GM12878 (cell line): ENCODE data around the gene WWTR1. TPM values are rescaled to one million over a fixed set of nuclear protein-coding genes. Genes with fewer than 3 reads are reported as not detected.

Experiments
- ATAC-seq: fragments of 200-7000 bp; cut with Tn5 transposase; 3 replicates; pipeline ENCODE4 v1.9.1; 2020; ENCODE audit warnings: mild to moderate bottlenecking, moderate library complexity
- BruUV-seq: library from RNA; stranded (reverse); fragments of 400-500 nt; replicated peaks from 2 replicates; lab custom pipeline; 2021; lab: Mats Ljungman, UMichigan
- CTCF ChIA-PET: fragments of 300-600 bp; sonication (Branson Sonifier 250); formaldehyde crosslinking; extraction: SDS; loops from one replicate; lab custom pipeline; 2021; ENCODE audit warnings: inconsistent platforms; lab: Yijun Ruan, JAX
- POLR2A ChIA-PET: fragments of 350-600 bp; formaldehyde crosslinking; extraction: SDS; loops from one replicate; lab custom pipeline; 2021; ENCODE audit warnings: inconsistent platforms; lab: Charles Lee
- RAD21 ChIA-PET: fragments of 300-600 bp; sonication (Branson Sonifier 250); formaldehyde crosslinking; loops from one replicate; lab custom pipeline; 2023; ENCODE audit warnings: antibody characterized with exemption; ENCODE audit not compliant: unreplicated experiment; lab: Charles Lee
- SMC1A ChIA-PET: fragments of 300-600 bp; sonication (Branson Sonifier 250); formaldehyde crosslinking; loops from one replicate; lab custom pipeline; 2023; ENCODE audit not compliant: unreplicated experiment, uncharacterized antibody; lab: Charles Lee
- DNase-seq: peaks from one replicate; pipeline ENCODE4 v3.0.0-alpha.2; 2011; ENCODE audit warnings: low read depth, low spot score
- FAIRE-seq: peaks from 3 replicates; lab custom pipeline; 2011; peaks lifted over from hg19 to GRCh38; lab: Jason Lieb, UNC
- H2AFZ ChIP-seq: 2 replicates; pipeline ENCODE4 v1.6.0; 2011; ENCODE audit warnings: low read depth, low read length, control low read depth; ENCODE audit not compliant: control insufficient read depth
- H3K27ac ChIP-seq: 2 replicates; pipeline ENCODE4 v1.5.1; 2011; ENCODE audit warnings: control low read depth; ENCODE audit not compliant: control insufficient read depth, insufficient read depth
- H3K27me3 ChIP-seq, 2 experiments: replicated peaks in 1 of 2; 2 replicates each; pipeline versions ENCODE4 v1.6.0 to v1.6.1; 2011; ENCODE audit warnings: low read length in 1 of 2; ENCODE audit not compliant: control insufficient read depth in 2 of 2, insufficient read depth in 2 of 2
- H3K36me3 ChIP-seq, 2 experiments: 2 replicates each; pipeline ENCODE4 v1.5.1; 2011; ENCODE audit warnings: low read length in 1 of 2; ENCODE audit not compliant: control insufficient read depth in 2 of 2, insufficient read depth in 2 of 2
- H3K4me1 ChIP-seq: 2 replicates; pipeline ENCODE4 v1.6.1; 2011; ENCODE audit warnings: mild to moderate bottlenecking, low read length, moderate library complexity, mixed read lengths; ENCODE audit not compliant: control insufficient read depth, insufficient read depth
- H3K4me2 ChIP-seq: 2 replicates; pipeline ENCODE4 v1.6.0; 2011; ENCODE audit warnings: control low read depth; ENCODE audit not compliant: control insufficient read depth, insufficient read depth
- H3K4me3 ChIP-seq: fragments of 200-600 bp; sonication (generic); 2 replicates; pipeline ENCODE4 v1.5.1; 2016
- H3K79me2 ChIP-seq: 2 replicates; pipeline ENCODE4 v1.6.0; 2011; ENCODE audit warnings: low read length; ENCODE audit not compliant: control insufficient read depth, insufficient read depth
- H3K9ac ChIP-seq: 2 replicates; pipeline ENCODE4 v1.8.0; 2011; ENCODE audit warnings: low read length, control low read depth, mixed read lengths; ENCODE audit not compliant: control insufficient read depth, insufficient read depth
- H3K9me3 ChIP-seq: replicated peaks from 3 replicates; pipeline ENCODE4 v1.5.1; 2011; ENCODE audit warnings: mild to moderate bottlenecking, low read length; ENCODE audit not compliant: control insufficient read depth, insufficient read depth
- H4K20me1 ChIP-seq: 2 replicates; pipeline ENCODE4 v1.6.0; 2011; ENCODE audit not compliant: control insufficient read depth, insufficient read depth
- BHLHE40 ChIP-seq, 2 experiments: fragments of 450-650 bp in 1 of 2; IDR thresholded peaks; 2 replicates each; pipeline ENCODE4 v1.6.1; 2011 to 2017; ENCODE audit warnings: low read depth in 2 of 2, borderline replicate concordance in 1 of 2, improper control_type of control experiment in 1 of 2, low read length in 1 of 2, mild to moderate bottlenecking in 1 of 2
- CHD1 ChIP-seq: IDR thresholded peaks from 2 replicates; pipeline ENCODE4 v1.6.1; 2012; ENCODE audit warnings: low read depth, low read length, improper control_type of control experiment
- ESRRA ChIP-seq: IDR thresholded peaks from 2 replicates; pipeline ENCODE4 v1.6.1; 2012; ENCODE audit warnings: mild to moderate bottlenecking, low read length, improper control_type of control experiment
- IKZF2 ChIP-seq, 2 experiments: fragments of 450-650 bp; IDR thresholded peaks; 2 replicates each; pipeline ENCODE4 v1.6.1; 2017; ENCODE audit warnings: mild to moderate bottlenecking in 2 of 2, moderate library complexity in 2 of 2
- JUNB ChIP-seq: IDR thresholded peaks from 2 replicates; pipeline ENCODE4 v1.6.1; 2016; ENCODE audit warnings: antibody characterized with exemption, mild to moderate bottlenecking
- MLLT1 ChIP-seq: fragments of 450-650 bp; IDR thresholded peaks from 2 replicates; pipeline ENCODE4 v1.6.1; 2016; ENCODE audit warnings: mild to moderate bottlenecking
- NFIC ChIP-seq: IDR thresholded peaks from 2 replicates; pipeline ENCODE4 v1.6.1; 2012; ENCODE audit warnings: low read depth, mild to moderate bottlenecking, inconsistent platforms, low read length, moderate library complexity
- POLR2AphosphoS2 ChIP-seq: IDR thresholded peaks from 2 replicates; pipeline ENCODE4 v1.6.1; 2011; ENCODE audit warnings: low read depth, mild to moderate bottlenecking, low read length, improper control_type of control experiment, moderate library complexity
- RUNX3 ChIP-seq: IDR thresholded peaks from 2 replicates; pipeline ENCODE4 v1.6.1; 2012; ENCODE audit warnings: low read length, inconsistent platforms
- SREBF2 ChIP-seq: IDR thresholded peaks from 2 replicates; pipeline ENCODE4 v1.6.1; 2012; ENCODE audit warnings: mild to moderate bottlenecking, low read length
- ZNF274 ChIP-seq: IDR thresholded peaks from one replicate; pipeline ENCODE4 v1.8.0; 2011; ENCODE audit not compliant: insufficient read length, insufficient read depth
- WGBS: methylation state at CpG from one replicate; pipeline ENCODE4 v1.1.6; 2016; ENCODE audit warnings: low lambda C conversion rate; ENCODE audit not compliant: insufficient replicate concordance, insufficient coverage; ENCODE audit errors: missing lambda C conversion rate; 5-methylcytosine and 5-hydroxymethylcytosine counted together
- in situ Hi-C: fragments of 300-500 bp; cut with MboI; formaldehyde crosslinking; loops from 9 replicates; pipeline ENCODE4 v1.14.3; 2018; ENCODE audit warnings: mixed read lengths
- intact Hi-C: fragments of 100-400 bp; cut with micrococcal nuclease; formaldehyde crosslinking; loops from one replicate; pipeline ENCODE4 v1.14.2; 2022; ENCODE audit not compliant: unreplicated experiment
- polyA plus RNA-seq, 11 experiments: library from polyadenylated mRNA; depleted of rRNA in 4 of 11; unstranded in 6 of 11; stranded (reverse) in 5 of 11; fragments of >200 nt; fragmentation: Nextera tagmentation in 4 of 11; fragmentation: Illumina TruSeq in 1 of 11; extraction: Ambion mirVana in 4 of 11; extraction: Trizol in 1 of 11; gene quantifications; 1 replicate in 1 of 11; 2 replicates in 10 of 11; pipeline versions ENCODE4 v1.2.1 to v1.2.3, GENCODE V29; 2011 to 2016; ENCODE audit warnings: inconsistent platforms in 2 of 11, missing spikeins in 2 of 11, low read depth in 1 of 11
- total RNA-seq, 4 experiments: library from RNA; depleted of rRNA in 3 of 4; stranded (reverse); fragments of >200 nt in 3 of 4; fragmentation: Illumina TruSeq in 1 of 4; extraction: Trizol in 1 of 4; gene quantifications; 2 replicates each; pipeline versions ENCODE4 v1.2.1 to v1.2.3, GENCODE V29; 2013 to 2021

WWTR1 gene
- total and polyA plus RNA-seq, 10 of the 15 experiments (the other 5 are each of a cell fraction or from before 2014, with no cell fraction given): 2.5 to 18.5 (median 5.8) TPM

GRCh38 chr3:149701977-149702350 is 44.1 kb upstream of the WWTR1 start:
- Histone ChIP-seq H3K27ac (0 out of 2 replicates have a peak overlapping the region, but pooled peaks have one; percentile 60), H2AFZ (peak overlapping the region; percentile 68), H3K4me3 (peak overlapping the region; percentile 41; the same call in 1 of the 2 replicates), H3K27me3 (no peaks in the 10 kb centered on the region), H3K79me2 (no peaks in the 10 kb centered on the region)
- in situ Hi-C loops: no loop called here
- BruUV-seq: no TSS peak
- SMC1A ChIA-PET: interaction anchor here (1.2 kb wide), 1 partner anchor 42 kb away, joined by 3 read pairs; no protein-coding TSS in a partner anchor
- peak; percentile 44 for ATAC-seq
- TF ChIP-seq JUNB: peak; percentile 60
- TF ChIP-seq NFIC: peak; percentile 26; the same call in 1 of the 2 replicates
- no peak for TF ChIP-seq POLR2AphosphoS2
- TF ChIP-seq, all 136 proteins: peak for 2
- no peak for FAIRE-seq
- intact Hi-C loops: loop anchor here (5.0 kb wide), 1 partner anchor 45 kb away; the partner anchor contains the start of gene WWTR1
- no peak for DNase-seq
- no peak overlapping the region for H3K9ac ChIP-seq
- peak overlapping the region; percentile 12; the same call in 1 of the 2 replicates for H3K4me2 ChIP-seq
- H4K20me1 ChIP-seq: no peaks in the 10 kb centered on the region
- RAD21 ChIA-PET: interaction anchor here (0.6 kb wide), 1 partner anchor 658 kb away, joined by 3 read pairs; no protein-coding TSS in a partner anchor
- no peaks in the 10 kb centered on the region for H3K4me1 ChIP-seq
- H3K36me3 ChIP-seq: no peaks in the 10 kb centered on the region
- CTCF ChIA-PET: interaction anchor here (2.0 kb wide), 1 partner anchor 133 kb away, joined by 7 read pairs; no protein-coding TSS in a partner anchor
- POLR2A ChIA-PET: no interaction called here
- WGBS: 0% methylated on average over 1 of the region's 1 CpG
- peaks cover 14% of the 10 kb centered on the region; the same call in 2 of the 3 replicates for H3K9me3 ChIP-seq

GRCh38 chr3:149701206-149701976 is 43.6 kb upstream of the WWTR1 start:
- ATAC-seq (peak; percentile 65), FAIRE-seq (no peak), DNase-seq (no peak)
- Histone ChIP-seq H2AFZ (peak overlapping the region; percentile 68), H3K79me2 (no peaks in the 10 kb centered on the region), H3K27me3 (no peaks in the 10 kb centered on the region), H3K36me3 (no peaks in the 10 kb centered on the region), H3K9ac (no peak overlapping the region), H4K20me1 (no peaks in the 10 kb centered on the region), H3K9me3 (peaks cover 14% of the 10 kb centered on the region; the same call in 2 of the 3 replicates), H3K4me1 (no peaks in the 10 kb centered on the region)
- ChIA-PET CTCF (interaction anchor here (0.7 to 2.0 kb wide), 2 partner anchors 132 to 376 kb away, joined by 3 to 7 read pairs; no protein-coding TSS in a partner anchor), SMC1A (interaction anchor here (1.2 to 1.3 kb wide), 2 partner anchors 24 to 41 kb away, joined by 3 read pairs; no protein-coding TSS in a partner anchor)
- 23% methylated on average over 12 of the region's 12 CpGs for WGBS
- 0 out of 2 replicates have a peak, but pooled peaks have one; percentile 16 for TF ChIP-seq RUNX3
- peak; percentile 70 for TF ChIP-seq MLLT1
- TF ChIP-seq ESRRA: no peak
- TF ChIP-seq ZNF274: no peak
- TF ChIP-seq BHLHE40 (IDR thresholded peaks at IDR 0.05; ENCODE audit: borderline replicate concordance in 1 of 2, low read depth in 2 of 2, low read length in 1 of 2): peak; percentile 37 to 50; a peak in 2 of 4 replicates
- no peak for TF ChIP-seq SREBF2
- TF ChIP-seq NFIC: peak; percentile 49; the same call in 1 of the 2 replicates
- TF ChIP-seq IKZF2 (IDR thresholded peaks at IDR 0.05): 0 out of 4 replicates have a peak, but pooled peaks of 1 of the 2 experiments have one; percentile 14
- TF ChIP-seq CHD1: no peak
- TF ChIP-seq, all 136 proteins: peak for 5
- H3K4me3 ChIP-seq: peak overlapping the region; percentile 41; the same call in 1 of the 2 replicates
- BruUV-seq: no TSS peak
- POLR2A ChIA-PET: interaction anchor here (0.9 kb wide), 1 partner anchor 9 kb away, joined by 3 read pairs; no protein-coding TSS in a partner anchor
- H3K4me2 ChIP-seq: peak overlapping the region; percentile 12
- in situ Hi-C loops (no loop called here), intact Hi-C loops (loop anchor here (5.0 kb wide), 1 partner anchor 44 kb away; the partner anchor contains the start of gene WWTR1)
- peak overlapping the region; percentile 60; the same call in 1 of the 2 replicates for H3K27ac ChIP-seq
- RAD21 ChIA-PET: interaction anchor here (0.6 to 1.5 kb wide), 2 partner anchors 133 to 658 kb away, joined by 3 to 5 read pairs; no protein-coding TSS in a partner anchor
